GM18505 (cell line): ENCODE results near the gene PPP1R14B.
A peak's percentile ranks its signal among the peaks of the same experiment; 100 is the strongest.

Experiments used
- ATAC-seq: cut with Tn5 transposase; IDR thresholded peaks from one replicate; pipeline ENCODE4 v1.9.1; 2021; ENCODE audit not compliant: unreplicated experiment
- POLR2A ChIP-seq: IDR thresholded peaks from 4 replicates; pipeline ENCODE4 v1.6.1; 2011; ENCODE audit warnings: borderline replicate concordance; ENCODE audit not compliant: insufficient read depth, insufficient read length; ENCODE audit errors: extremely low read depth

The PPP1R14B gene

DNA sequence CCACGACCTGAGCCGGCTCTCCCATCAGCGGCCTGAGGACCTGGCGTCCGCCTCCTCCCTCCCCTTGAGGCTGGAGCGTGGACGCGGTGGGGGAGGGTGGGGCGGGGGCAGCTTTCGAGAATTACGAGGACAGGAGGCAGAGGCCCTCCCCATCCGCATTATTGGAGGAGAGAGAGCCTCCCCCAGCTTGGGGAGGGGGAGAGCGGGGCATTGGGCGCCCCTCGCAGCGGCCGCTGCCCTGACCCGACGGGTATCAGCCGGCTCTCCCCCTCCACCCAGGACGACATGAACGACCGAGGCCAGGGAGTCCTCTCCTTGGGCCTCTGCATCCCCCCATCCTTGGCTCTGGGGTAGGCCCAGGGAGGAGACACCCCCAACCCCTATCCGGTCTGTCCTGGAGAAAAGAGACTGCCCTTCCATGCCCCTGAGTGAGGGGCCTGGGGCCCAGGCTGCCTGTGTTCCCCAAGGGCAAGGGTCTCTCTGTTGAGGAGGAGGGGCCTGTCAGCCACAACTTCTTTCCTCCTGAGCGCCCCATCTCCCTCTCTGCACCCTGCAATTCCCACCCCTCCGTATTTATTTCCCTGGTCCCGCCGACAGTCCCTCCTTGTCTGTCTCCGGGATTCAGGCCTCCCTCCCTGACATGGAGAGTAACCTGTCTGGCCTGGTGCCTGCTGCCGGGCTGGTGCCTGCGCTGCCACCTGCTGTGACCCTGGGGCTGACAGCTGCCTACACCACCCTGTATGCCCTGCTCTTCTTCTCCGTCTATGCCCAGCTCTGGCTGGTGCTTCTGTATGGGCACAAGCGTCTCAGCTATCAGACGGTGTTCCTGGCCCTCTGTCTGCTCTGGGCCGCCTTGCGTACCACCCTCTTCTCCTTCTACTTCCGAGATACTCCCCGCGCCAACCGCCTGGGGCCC lies 39.4 kb upstream of the PPP1R14B start:
- no peak for ATAC-seq

DNA sequence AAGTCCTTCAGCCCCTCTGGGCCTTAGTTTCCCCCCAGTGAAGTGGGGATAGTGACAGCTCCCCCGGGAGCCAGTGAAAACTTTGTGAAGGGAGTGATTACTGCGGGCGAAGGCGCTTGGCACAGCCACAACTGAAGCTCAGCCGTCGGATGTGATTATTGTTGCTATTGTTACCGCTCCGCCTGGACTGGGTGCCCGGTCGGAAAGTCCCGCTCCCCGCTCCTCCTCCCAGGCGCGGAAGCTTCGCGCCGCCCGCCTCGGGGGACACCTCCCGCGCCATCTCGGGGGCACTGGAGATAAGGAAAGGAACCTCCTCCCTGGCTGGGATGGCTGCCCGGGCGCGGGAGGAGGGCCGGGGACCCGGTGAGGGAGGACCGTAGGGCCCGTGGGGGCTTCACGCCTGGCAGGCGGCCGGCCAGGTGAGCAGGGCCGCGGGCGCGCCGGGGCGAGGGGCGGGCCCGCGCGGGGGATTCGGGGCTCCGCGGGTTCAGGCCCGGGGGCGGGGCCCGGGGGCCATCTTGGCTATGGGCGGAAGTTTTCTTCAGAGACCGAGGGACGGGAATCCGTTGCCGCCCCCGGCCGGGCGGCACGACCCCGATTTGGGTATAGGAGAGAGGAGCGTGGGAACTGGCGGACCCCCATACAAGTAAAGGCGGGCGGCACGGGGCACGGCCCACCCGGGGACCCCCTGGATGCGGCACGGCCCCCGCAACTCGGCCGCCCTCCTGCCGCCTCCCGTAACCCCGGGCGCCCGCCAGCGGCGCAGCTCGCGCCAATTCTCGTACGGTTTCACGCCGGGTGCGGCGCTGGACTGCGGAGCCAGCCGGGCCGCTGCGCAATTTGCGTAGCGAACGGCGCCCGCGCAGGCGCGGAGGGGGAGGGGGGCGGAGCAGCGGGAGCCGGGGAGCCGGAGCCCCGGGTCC lies 38.5 kb upstream of the PPP1R14B start, which contains the start of gene GPR137:
Gene GPR137 (plus strand): TSS at position 887 of the 923 bp plus-strand sequence. CDS start 677 bp downstream, outside the sequence.
- TF ChIP-seq POLR2A = peak; percentile 49
- peak; percentile 59 for ATAC-seq

More for the DNA sequence above, 39.4 kb upstream of the PPP1R14B start:
- TF ChIP-seq POLR2A = no peak

- ATAC-seq = peak; percentile 53
- TF ChIP-seq POLR2A = peak; percentile 56
Measured at GRCh38 chr11:64284048-64284961, 37.6 kb upstream of the PPP1R14B start, which contains the start of gene BAD. BAD (minus strand) TSS chr11:64284665; CDS start chr11:64284368, 297 bp downstream.

DNA sequence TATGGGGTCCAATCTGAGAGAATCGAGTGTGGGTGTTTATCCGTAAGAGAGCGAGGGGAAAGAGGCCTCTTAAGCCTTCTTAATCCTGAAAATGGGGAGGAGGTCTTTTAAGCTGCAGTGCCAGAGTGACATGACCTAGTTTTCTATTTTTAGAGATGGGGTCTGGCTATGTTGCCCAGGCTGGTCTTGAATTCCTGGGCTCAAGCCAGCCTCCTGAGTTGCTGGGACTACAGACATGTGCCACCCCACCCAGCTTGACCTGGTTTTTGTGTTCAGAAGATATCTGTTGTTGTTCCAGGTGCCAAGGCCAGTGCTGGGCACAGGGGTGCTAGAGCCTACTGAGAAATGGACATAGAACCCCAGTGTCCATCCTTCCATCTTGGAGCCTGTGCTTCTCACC lies 36.3 kb upstream of the PPP1R14B start:
- no peak for ATAC-seq
- TF ChIP-seq POLR2A = no peak

DNA sequence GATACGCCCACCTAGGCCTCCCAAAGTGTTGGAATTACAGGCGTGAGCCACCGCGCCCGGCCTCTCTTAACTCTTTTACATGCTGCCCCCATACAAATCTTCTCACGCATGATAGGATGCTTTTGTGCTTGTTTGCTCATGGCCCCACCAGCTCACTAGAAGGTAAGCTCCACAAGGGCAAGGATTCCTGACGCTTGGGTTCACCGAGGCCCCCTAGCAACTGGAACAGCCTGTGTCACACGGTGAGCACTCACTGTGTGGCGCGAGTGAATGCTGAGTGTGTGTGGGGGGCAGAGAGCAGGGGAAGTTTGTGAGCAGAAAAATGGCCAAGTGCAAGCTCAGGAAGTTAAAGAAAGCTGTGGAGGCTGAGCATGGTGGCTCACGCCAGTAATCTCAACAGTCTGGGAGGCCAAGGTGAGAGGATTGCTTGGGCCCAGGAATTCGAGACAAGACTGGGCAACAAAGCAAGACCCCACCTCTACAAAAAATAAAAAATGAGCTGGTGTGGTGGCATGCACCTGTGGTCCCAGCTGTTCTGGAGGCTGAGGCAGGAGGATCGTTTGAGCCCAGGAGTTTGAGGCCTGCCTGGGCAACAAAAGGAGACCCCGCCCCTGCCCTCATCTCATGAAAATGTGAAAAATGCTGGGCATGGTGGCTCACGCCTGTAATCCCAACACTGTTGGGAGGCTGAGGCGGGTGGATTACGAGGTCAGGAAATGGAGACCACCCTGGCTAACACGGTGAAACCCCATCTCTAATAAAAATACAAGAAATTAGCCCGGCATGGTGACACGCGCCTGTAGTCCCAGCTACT lies 35.4 kb upstream of the PPP1R14B start:
- no peak for ATAC-seq
- TF ChIP-seq POLR2A = no peak

- no peak for TF ChIP-seq POLR2A
- ATAC-seq = no peak
Measured at GRCh38 chr11:64278576-64279190, 31.9 kb upstream of the PPP1R14B start.

GRCh38 chr11:64276653-64277431 lies 30.1 kb upstream of the PPP1R14B start:
- TF ChIP-seq POLR2A = no peak

GRCh38 chr11:64275841-64276240 lies 29.1 kb upstream of the PPP1R14B start:
- ATAC-seq = no peak
- no peak for TF ChIP-seq POLR2A

More at GRCh38 chr11:64276653-64277431, 30.1 kb upstream of the PPP1R14B start:
- ATAC-seq = no peak

DNA sequence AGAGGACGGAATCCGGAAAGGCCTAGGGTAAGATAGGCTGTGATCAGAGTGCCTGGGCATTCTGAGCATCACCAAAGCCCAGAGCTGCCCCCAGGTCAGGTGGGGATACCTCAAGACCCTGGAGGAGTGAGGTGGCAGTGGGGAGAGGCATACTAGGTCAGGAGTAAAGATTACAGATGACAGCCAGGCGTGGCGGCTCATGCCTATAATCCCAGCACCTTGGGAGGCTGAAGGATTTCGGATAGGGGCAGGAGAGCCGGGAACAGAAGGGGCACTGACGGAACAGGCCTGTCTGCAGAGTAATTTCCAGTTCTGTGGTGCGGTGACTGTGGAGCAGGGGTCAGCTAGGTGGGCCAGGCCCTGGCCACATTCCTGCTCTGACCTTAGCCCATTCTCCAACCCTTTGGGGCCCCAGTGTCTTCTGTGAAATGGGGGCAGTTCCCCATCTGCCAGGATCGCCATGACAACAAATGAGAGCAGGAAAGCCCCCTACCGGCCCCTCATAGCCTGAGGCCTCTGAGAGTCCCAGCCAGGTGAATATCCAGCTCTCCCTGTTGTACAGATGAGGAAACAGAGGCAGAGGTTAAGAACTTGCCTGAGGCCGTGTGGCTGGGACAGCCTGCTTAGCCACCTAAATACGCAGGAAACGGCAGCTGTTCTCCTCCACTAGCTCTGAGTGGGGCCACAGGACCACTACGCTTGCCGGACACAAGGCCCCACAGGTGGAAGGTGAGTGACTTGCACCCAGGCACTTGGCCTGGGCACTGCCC lies 28.5 kb upstream of the PPP1R14B start:
- no peak for ATAC-seq

More for the DNA sequence above, 28.5 kb upstream of the PPP1R14B start:
- no peak for TF ChIP-seq POLR2A
